Mesothelial cell of epicardium (in vitro differentiated cells): ENCODE results near the gene CALHM6. TPM values are rescaled to one million over a fixed set of nuclear protein-coding genes. Genes with fewer than 3 reads are reported as not detected.

Experiments
- DNase-seq, 2 experiments: peaks; one replicate each; pipeline ENCODE4 v3.0.0; 2021; ENCODE audit warnings: low spot score in 2 of 2; ENCODE audit not compliant: unreplicated experiment in 2 of 2
- H3K27ac Mint-ChIP-seq: 2 replicates; pipeline ENCODE4 v1.8.0; 2021; ENCODE audit warnings: mixed read lengths
- H3K27me3 Mint-ChIP-seq: 2 replicates; pipeline ENCODE4 v1.8.0; 2021; ENCODE audit warnings: low read depth, mixed read lengths
- H3K36me3 Mint-ChIP-seq: 2 replicates; pipeline ENCODE4 v1.8.0; 2021; ENCODE audit warnings: mixed read lengths
- H3K4me1 Mint-ChIP-seq: 2 replicates; pipeline ENCODE4 v1.8.0; 2021; ENCODE audit warnings: mixed read lengths
- H3K4me3 Mint-ChIP-seq: 2 replicates; pipeline ENCODE4 v1.8.0; 2021; ENCODE audit warnings: mild to moderate bottlenecking, moderate library complexity, mixed read lengths
- H3K9me3 Mint-ChIP-seq: 2 replicates; pipeline ENCODE4 v1.8.0; 2021; ENCODE audit warnings: mixed read lengths
- total RNA-seq: library from RNA; stranded (reverse); gene quantifications from 3 replicates; pipeline ENCODE4 v1.2.1, GENCODE V29; 2021
- TF ChIP-seq, protein P1 (sequence below): fragments of 200-600 bp; sonication (generic); IDR thresholded peaks from one replicate; pipeline ENCODE4 v1.5.0; 2021; ENCODE audit warnings: antibody characterized with exemption; ENCODE audit not compliant: unreplicated experiment

Gene CALHM6
- total RNA-seq, 1 donor from 2014 or later = 2.4 TPM

DNA sequence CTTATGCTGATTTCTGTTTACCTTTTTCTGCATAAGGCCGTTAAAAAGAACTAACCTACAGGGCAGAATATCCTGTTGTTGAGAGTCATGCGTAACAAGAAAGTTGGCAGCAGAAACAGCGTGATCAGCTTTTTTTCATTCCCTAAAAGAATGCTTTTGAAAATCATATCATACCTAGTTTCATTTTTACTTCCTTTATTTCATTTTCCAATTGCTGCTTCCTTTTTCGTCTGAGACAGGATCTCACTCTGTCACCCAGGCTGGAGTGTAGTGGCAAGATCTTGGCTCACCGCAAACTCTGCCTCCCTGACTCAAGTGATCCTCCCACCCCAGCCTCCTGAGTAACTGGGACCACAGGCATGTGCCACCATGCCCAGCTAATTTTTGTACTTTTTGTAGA, 4.1 kb downstream of the CALHM6 start:
- Mint-ChIP-seq H3K9me3 (peaks cover 7% of the 10 kb centered on the region), H3K27ac (no peak overlapping the region), H3K4me3 (no peak overlapping the region), H3K36me3 (no peaks in the 10 kb centered on the region), H3K4me1 (peaks cover 10% of the 10 kb centered on the region), H3K27me3 (peaks cover 35% of the 10 kb centered on the region)
- TF ChIP-seq, protein P1, sequence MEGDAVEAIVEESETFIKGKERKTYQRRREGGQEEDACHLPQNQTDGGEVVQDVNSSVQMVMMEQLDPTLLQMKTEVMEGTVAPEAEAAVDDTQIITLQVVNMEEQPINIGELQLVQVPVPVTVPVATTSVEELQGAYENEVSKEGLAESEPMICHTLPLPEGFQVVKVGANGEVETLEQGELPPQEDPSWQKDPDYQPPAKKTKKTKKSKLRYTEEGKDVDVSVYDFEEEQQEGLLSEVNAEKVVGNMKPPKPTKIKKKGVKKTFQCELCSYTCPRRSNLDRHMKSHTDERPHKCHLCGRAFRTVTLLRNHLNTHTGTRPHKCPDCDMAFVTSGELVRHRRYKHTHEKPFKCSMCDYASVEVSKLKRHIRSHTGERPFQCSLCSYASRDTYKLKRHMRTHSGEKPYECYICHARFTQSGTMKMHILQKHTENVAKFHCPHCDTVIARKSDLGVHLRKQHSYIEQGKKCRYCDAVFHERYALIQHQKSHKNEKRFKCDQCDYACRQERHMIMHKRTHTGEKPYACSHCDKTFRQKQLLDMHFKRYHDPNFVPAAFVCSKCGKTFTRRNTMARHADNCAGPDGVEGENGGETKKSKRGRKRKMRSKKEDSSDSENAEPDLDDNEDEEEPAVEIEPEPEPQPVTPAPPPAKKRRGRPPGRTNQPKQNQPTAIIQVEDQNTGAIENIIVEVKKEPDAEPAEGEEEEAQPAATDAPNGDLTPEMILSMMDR = no peak
- DNase-seq = no peak

DNA sequence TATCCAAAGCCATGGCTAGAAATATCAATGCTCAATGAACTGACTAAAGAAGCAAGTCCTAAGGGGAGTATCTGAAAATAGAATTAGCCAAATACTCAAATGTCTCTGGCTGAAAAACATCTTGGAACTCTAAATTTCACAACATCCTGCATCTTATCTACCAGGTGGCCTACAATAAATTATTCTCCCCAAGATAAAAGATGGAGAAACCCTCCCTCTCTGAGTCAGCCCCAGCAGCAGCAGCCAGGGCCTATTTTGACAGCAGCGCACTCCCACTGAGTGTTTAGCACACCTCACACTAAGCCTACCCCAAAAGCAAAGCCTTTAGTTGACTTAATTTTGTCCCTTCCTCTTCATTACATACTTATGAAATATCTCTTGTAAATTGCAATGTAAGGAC, 5.9 kb downstream of the CALHM6 start:
- Mint-ChIP-seq H3K4me3 (no peak overlapping the region), H3K4me1 (peaks cover 19% of the 10 kb centered on the region), H3K9me3 (peaks cover 7% of the 10 kb centered on the region), H3K27ac (no peak overlapping the region), H3K27me3 (peaks cover 22% of the 10 kb centered on the region), H3K36me3 (no peaks in the 10 kb centered on the region)
- no peak for DNase-seq
- TF ChIP-seq, protein P1 = no peak

DNA sequence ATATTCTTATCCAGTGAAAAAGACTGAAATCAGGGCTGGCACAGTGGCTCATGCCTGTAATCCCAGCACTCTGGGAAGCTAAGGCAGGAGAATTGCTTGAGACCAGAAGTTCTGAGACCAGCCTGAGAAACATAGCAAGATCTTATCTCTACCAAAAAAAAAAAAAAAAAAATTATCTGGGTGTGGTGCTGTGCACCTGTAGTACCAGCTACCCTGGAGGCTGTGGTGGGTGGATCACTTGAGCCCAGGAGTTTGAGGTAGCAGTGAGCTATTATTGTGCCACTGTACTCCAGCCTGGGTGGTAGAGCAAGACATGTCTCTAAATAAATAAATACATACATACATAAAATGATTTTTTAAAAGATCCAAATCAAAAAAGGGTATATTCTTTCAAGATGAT, 6.3 kb downstream of the CALHM6 start:
- peaks cover 21% of the 10 kb centered on the region for H3K4me1 Mint-ChIP-seq
- H3K27me3 Mint-ChIP-seq = peaks cover 22% of the 10 kb centered on the region
- H3K9me3 Mint-ChIP-seq = peaks cover 7% of the 10 kb centered on the region
- no peak overlapping the region for H3K4me3 Mint-ChIP-seq
- no peaks in the 10 kb centered on the region for H3K36me3 Mint-ChIP-seq
- no peak overlapping the region for H3K27ac Mint-ChIP-seq
- TF ChIP-seq, protein P1 = no peak
- no peak for DNase-seq

DNA sequence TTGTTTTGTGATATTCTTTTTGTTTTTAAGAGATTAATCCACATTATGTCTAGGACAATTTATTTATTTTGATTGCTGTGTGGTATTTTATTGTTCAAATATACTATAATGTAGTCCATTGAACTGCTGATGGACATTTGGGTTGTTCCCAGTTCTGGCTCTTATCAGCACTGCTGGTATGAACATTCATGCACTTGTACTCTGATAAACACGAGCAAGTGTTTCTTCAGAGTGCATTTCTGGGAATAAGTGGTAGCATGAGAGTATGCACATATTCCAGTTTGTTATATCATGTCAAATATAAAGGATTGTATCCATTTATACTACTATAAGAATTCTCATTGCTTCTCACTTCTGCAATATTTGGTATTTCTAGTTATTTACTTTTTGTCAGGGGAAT, 7.1 kb downstream of the CALHM6 start:
- Mint-ChIP-seq H3K36me3 (no peaks in the 10 kb centered on the region), H3K4me3 (no peak overlapping the region), H3K9me3 (peaks cover 7% of the 10 kb centered on the region), H3K4me1 (peaks cover 19% of the 10 kb centered on the region), H3K27ac (no peak overlapping the region), H3K27me3 (peaks cover 15% of the 10 kb centered on the region)
- DNase-seq = no peak
- TF ChIP-seq, protein P1 = no peak

DNA sequence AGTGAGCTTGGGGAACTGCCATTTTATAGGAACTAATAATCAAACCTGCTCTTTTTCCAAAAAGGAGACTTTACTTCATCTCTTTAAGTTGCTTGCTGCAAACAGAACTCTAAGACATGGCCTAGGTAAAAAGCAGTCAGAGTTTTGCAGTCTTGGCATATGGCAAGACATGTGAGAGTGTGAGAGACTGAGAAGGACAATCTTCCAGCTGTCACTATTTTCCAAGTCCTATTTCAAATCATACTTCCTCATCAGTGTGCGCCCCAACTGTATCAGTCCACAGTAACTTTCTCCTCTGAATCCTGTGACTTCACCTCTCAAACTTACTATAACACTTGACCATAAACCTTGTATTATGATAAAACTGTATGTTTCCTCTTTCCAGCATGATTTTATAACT, 10.4 kb downstream of the CALHM6 start:
- Mint-ChIP-seq H3K4me3 (no peak overlapping the region), H3K36me3 (no peaks in the 10 kb centered on the region), H3K27me3 (no peaks in the 10 kb centered on the region), H3K4me1 (peaks cover 34% of the 10 kb centered on the region), H3K9me3 (peaks cover 7% of the 10 kb centered on the region), H3K27ac (no peak overlapping the region)
- no peak for DNase-seq
- TF ChIP-seq, protein P1 = no peak

DNA sequence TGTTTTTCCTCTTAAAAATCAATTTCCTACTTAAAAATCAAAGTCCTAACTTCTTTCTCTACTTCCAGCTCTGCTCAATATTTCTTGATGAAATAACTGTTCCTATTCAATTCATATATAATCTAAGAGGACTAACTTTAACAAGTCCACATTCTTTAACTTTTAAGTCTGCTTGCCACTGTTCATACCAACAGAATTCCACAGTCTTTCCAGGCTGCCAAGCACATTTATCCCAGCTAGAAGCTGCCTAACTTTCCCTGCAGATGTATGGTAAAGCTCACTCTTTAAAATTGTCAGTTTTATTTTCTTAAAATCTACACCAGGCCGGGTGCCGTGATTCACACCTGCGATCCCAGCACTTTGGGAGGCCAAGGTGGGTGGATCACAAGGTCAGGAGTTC, 11.5 kb downstream of the CALHM6 start:
- DNase-seq = no peak
- H3K4me3 Mint-ChIP-seq = no peak overlapping the region
- no peaks in the 10 kb centered on the region for H3K27me3 Mint-ChIP-seq
- peaks cover 11% of the 10 kb centered on the region for H3K9me3 Mint-ChIP-seq
- H3K4me1 Mint-ChIP-seq = peaks cover 33% of the 10 kb centered on the region
- no peaks in the 10 kb centered on the region for H3K36me3 Mint-ChIP-seq
- TF ChIP-seq, protein P1 = no peak
- H3K27ac Mint-ChIP-seq = peak overlapping the region; percentile 78
